ENCODE measurements around the gene SHISA2.

Gene SHISA2

DNA sequence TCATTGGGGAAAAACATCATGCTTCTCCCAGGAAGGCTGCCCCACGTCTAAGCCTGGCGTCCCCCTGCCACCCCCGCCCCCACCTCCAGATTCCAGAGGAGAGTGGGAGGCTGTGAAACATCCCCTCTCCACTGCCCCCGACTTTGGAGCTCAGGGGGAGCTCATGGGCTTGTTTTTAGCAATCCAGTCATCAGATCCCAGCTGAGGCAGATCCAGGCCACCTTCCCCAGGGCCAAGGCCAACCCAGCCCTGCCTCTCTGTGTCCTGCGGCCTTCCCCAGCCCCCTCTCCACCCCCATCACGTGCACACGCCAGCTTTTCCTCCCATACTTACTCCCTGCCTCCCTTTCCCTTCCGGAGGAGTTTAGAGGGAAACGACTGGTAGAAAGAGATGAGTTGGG lies 38.8 kb downstream of the SHISA2 start:
- H3K9me3 ChIP-seq (ENCODE audit: control insufficient read depth, low read length) = no peaks in the 10 kb centered on the region
- peaks cover 18% of the 10 kb centered on the region for H3K4me1 ChIP-seq (ENCODE audit: control insufficient read depth, insufficient read depth, low read length)
- no peaks in the 10 kb centered on the region for H3K27me3 ChIP-seq (ENCODE audit: control insufficient read depth, insufficient read depth, low read length)
- no peaks in the 10 kb centered on the region for H3K36me3 ChIP-seq (ENCODE audit: control insufficient read depth, insufficient read depth, low read length)
- H3K9ac ChIP-seq (ENCODE audit: low read length) = no peak overlapping the region
- H3K4me3 ChIP-seq (ENCODE audit: low read length) = no peak overlapping the region

GRCh38 chr13:26011996-26012821 lies 39.6 kb downstream of the SHISA2 start:
- Histone ChIP-seq H3K9ac (ENCODE audit: low read length) (peak overlapping the region; percentile 8), H3K36me3 (ENCODE audit: control insufficient read depth, insufficient read depth, low read length) (no peaks in the 10 kb centered on the region), H3K4me1 (ENCODE audit: control insufficient read depth, insufficient read depth, low read length) (peaks cover 10% of the 10 kb centered on the region), H3K9me3 (ENCODE audit: control insufficient read depth, low read length) (no peaks in the 10 kb centered on the region), H3K4me3 (ENCODE audit: low read length) (peak overlapping the region; percentile 25), H3K27me3 (ENCODE audit: control insufficient read depth, insufficient read depth, low read length) (no peaks in the 10 kb centered on the region)

DNA sequence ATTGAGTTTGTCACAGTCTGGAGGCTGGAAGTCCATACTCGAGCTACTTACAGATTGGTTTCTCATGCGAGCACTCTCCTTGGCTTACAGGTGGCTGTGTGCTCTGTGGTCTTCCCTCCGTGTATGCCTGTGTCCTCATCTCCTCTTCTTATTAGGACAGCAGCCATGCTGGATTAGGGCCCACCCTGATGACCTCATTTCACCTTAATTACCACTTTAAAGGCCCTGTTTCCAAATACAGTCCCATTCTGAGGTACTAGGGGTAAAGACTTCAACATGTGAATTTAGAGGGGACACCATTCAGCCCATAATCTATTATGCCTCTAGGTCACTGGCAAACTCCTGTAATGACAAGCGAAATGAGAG lies 40.6 kb downstream of the SHISA2 start:
- no peak overlapping the region for H3K4me3 ChIP-seq (ENCODE audit: low read length)
- H3K4me1 ChIP-seq (ENCODE audit: control insufficient read depth, insufficient read depth, low read length) = peaks cover 4% of the 10 kb centered on the region
- H3K9me3 ChIP-seq (ENCODE audit: control insufficient read depth, low read length) = no peaks in the 10 kb centered on the region
- no peaks in the 10 kb centered on the region for H3K27me3 ChIP-seq (ENCODE audit: control insufficient read depth, insufficient read depth, low read length)
- no peaks in the 10 kb centered on the region for H3K36me3 ChIP-seq (ENCODE audit: control insufficient read depth, insufficient read depth, low read length)
- H3K9ac ChIP-seq (ENCODE audit: low read length) = no peak overlapping the region

DNA sequence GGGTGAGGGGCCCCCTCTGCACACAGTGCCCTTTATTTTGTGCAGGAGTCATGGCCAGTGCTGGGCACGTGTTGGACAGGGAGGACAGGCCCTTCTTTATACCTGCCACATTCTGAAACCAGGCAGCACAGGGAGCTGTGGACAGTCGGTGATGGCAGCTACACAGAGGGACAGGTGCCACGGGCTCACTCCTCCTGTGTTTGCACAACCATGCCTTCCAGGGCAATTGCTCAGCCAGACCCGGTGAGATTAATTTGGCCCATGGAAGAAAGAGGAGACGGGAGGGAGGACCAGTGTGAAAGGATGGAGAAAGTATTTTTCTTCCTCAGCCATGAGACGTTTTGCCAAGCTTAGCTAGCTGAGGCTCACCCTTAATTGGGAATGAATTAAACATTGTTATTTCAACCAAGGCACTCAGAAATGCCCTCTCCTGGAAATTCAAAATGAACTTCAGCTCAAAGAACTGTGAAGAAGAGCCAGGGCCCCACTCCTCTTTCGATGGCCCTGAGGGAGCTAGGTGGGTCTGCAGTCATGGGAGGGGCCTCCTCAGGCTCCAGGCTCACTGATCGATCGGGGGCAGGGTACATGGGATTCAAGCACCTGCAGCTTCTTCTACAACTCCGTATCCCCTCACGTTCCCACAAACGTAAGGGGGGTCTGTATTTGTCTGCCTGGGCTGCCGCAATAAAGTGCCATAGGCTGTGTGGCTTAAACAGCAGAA lies 41.2 kb downstream of the SHISA2 start:
- H3K27me3 ChIP-seq (ENCODE audit: control insufficient read depth, insufficient read depth, low read length) = no peaks in the 10 kb centered on the region
- H3K9me3 ChIP-seq (ENCODE audit: control insufficient read depth, low read length) = no peaks in the 10 kb centered on the region
- H3K9ac ChIP-seq (ENCODE audit: low read length) = no peak overlapping the region
- no peak overlapping the region for H3K4me3 ChIP-seq (ENCODE audit: low read length)
- no peaks in the 10 kb centered on the region for H3K36me3 ChIP-seq (ENCODE audit: control insufficient read depth, insufficient read depth, low read length)
- H3K4me1 ChIP-seq (ENCODE audit: control insufficient read depth, insufficient read depth, low read length) = no peaks in the 10 kb centered on the region

DNA sequence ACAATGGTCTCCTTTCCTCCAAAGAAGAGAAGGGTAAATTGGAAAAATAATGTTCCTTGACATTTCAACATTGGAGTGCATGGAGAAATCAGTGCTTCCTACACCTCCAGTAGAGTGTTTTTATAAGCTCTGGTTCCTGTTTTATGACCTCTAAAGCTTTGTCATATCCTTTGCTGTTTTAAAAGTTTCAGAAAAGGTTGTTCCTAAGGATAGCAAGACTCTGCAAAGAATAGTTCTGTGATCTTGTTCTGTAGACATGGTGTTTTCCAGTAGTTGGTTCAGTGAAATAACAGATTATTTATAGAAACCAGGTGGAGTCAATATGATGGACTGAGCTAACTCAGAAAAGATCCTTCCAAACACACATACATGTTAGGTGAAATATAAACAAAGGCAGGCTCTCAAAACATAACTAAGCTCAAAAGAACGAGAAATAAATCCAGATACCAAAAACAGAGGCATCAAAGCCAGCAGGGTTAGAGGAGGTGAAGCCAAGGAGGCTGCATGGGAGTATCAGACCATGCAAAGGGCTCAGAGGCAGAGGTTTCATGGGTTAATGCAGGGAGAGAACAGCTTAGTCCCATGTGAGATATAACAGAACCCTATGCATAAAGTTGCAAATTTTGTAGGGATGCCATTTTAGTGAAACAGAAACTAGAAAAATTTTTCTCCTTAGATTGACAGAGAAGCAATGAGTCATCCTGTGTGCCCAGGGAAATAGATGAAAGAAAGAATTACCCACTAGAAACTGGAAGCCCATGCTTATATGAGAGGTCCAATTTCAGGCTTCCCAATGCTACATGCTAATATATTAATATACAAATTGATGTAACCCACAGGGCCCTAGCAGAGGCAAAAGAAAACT lies 44.3 kb downstream of the SHISA2 start:
- Histone ChIP-seq H3K27me3 (ENCODE audit: control insufficient read depth, insufficient read depth, low read length) (no peaks in the 10 kb centered on the region), H3K4me3 (ENCODE audit: low read length) (no peak overlapping the region), H3K9me3 (ENCODE audit: control insufficient read depth, low read length) (no peaks in the 10 kb centered on the region), H3K36me3 (ENCODE audit: control insufficient read depth, insufficient read depth, low read length) (no peaks in the 10 kb centered on the region), H3K9ac (ENCODE audit: low read length) (no peak overlapping the region), H3K4me1 (ENCODE audit: control insufficient read depth, insufficient read depth, low read length) (no peaks in the 10 kb centered on the region)

All from mucosa of stomach (tissue), 1 donor.